ENCODE measurements around the gene CAVIN1.

Gene CAVIN1

DNA sequence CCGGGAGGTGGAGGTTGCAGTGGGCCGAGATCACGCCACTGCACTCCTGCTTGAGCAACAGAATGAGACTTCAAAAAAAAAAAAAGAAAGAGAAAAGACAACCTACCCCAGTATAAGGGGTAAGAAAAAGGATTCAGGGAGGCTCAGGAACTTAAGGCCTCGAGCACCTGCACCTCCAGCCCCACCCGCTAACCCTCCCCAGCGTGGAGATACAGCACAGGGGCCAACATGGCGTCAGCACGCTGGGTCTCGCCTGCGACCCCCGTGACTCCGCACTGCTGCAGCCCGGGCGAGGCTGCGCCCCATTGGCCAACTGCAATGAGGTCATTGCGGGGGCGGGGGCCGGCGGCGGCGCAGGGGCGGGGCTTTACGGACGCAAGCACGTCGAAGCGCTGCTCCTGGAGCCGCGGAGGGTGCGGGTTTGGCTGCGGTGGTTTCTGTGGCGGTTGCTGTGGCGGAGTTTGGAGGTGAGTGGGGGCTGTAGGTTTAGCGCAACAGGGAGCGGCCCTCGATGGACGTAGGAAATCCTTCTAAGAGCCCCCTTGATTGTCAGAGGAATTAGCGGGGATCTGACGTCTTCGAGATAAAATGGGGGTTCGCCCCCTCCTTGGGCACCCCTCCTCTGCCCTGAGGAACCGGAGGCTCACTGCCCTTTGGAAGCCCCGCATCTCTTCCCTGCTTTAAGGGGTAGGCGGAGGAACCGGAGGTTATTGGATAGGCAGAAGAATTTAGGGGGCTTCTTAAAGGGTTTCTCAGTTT is 35.6 kb upstream of the CAVIN1 start, which contains the start of gene ATP6V0A1 (continued):
- TF ChIP-seq, protein P1, sequence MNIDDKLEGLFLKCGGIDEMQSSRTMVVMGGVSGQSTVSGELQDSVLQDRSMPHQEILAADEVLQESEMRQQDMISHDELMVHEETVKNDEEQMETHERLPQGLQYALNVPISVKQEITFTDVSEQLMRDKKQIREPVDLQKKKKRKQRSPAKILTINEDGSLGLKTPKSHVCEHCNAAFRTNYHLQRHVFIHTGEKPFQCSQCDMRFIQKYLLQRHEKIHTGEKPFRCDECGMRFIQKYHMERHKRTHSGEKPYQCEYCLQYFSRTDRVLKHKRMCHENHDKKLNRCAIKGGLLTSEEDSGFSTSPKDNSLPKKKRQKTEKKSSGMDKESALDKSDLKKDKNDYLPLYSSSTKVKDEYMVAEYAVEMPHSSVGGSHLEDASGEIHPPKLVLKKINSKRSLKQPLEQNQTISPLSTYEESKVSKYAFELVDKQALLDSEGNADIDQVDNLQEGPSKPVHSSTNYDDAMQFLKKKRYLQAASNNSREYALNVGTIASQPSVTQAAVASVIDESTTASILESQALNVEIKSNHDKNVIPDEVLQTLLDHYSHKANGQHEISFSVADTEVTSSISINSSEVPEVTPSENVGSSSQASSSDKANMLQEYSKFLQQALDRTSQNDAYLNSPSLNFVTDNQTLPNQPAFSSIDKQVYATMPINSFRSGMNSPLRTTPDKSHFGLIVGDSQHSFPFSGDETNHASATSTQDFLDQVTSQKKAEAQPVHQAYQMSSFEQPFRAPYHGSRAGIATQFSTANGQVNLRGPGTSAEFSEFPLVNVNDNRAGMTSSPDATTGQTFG (tag by site-specific recombination; IDR thresholded peaks at IDR 0.05; ENCODE audit: borderline replicate concordance) = no peak
- TF ChIP-seq YY1 (tag by site-specific recombination; IDR thresholded peaks at IDR 0.05) = peak; percentile 78
- 0 out of 2 replicates have a peak, but pooled peaks have one; percentile 14 for TF ChIP-seq ZNF324 (tag by site-specific recombination; IDR thresholded peaks at IDR 0.05)
- TF ChIP-seq, protein P2, sequence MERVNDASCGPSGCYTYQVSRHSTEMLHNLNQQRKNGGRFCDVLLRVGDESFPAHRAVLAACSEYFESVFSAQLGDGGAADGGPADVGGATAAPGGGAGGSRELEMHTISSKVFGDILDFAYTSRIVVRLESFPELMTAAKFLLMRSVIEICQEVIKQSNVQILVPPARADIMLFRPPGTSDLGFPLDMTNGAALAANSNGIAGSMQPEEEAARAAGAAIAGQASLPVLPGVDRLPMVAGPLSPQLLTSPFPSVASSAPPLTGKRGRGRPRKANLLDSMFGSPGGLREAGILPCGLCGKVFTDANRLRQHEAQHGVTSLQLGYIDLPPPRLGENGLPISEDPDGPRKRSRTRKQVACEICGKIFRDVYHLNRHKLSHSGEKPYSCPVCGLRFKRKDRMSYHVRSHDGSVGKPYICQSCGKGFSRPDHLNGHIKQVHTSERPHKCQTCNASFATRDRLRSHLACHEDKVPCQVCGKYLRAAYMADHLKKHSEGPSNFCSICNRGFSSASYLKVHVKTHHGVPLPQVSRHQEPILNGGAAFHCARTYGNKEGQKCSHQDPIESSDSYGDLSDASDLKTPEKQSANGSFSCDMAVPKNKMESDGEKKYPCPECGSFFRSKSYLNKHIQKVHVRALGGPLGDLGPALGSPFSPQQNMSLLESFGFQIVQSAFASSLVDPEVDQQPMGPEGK (tag by site-specific recombination; IDR thresholded peaks at IDR 0.05) = peak; percentile 95
- TF ChIP-seq ZEB2 (tag by site-specific recombination; IDR thresholded peaks at IDR 0.05) = peak; percentile 32; the same call in 1 of the 2 replicates
- peak; percentile 61 for TF ChIP-seq ZFHX2 (tag by site-specific recombination; conservative IDR thresholded peaks at IDR 0.05)
- peak; percentile 63 for TF ChIP-seq ZIC2 (tag by site-specific recombination; IDR thresholded peaks at IDR 0.05)
- peak; percentile 80 for TF ChIP-seq ZNF335 (tag by site-specific recombination; conservative IDR thresholded peaks at IDR 0.05)
- TF ChIP-seq ZNF24 (tag by site-specific recombination; IDR thresholded peaks at IDR 0.05) = no peak
- TF ChIP-seq, protein P3, sequence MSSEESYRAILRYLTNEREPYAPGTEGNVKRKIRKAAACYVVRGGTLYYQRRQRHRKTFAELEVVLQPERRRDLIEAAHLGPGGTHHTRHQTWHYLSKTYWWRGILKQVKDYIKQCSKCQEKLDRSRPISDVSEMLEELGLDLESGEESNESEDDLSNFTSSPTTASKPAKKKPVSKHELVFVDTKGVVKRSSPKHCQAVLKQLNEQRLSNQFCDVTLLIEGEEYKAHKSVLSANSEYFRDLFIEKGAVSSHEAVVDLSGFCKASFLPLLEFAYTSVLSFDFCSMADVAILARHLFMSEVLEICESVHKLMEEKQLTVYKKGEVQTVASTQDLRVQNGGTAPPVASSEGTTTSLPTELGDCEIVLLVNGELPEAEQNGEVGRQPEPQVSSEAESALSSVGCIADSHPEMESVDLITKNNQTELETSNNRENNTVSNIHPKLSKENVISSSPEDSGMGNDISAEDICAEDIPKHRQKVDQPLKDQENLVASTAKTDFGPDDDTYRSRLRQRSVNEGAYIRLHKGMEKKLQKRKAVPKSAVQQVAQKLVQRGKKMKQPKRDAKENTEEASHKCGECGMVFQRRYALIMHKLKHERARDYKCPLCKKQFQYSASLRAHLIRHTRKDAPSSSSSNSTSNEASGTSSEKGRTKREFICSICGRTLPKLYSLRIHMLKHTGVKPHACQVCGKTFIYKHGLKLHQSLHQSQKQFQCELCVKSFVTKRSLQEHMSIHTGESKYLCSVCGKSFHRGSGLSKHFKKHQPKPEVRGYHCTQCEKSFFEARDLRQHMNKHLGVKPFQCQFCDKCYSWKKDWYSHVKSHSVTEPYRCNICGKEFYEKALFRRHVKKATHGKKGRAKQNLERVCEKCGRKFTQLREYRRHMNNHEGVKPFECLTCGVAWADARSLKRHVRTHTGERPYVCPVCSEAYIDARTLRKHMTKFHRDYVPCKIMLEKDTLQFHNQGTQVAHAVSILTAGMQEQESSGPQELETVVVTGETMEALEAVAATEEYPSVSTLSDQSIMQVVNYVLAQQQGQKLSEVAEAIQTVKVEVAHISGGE (tag by site-specific recombination; conservative IDR thresholded peaks at IDR 0.05; ENCODE audit: low read depth) = no peak
- peak; percentile 70 for TF ChIP-seq GLIS1 (tag by site-specific recombination; IDR thresholded peaks at IDR 0.05)
- TF ChIP-seq ZNF510 (tag by site-specific recombination; IDR thresholded peaks at IDR 0.05; ENCODE audit: insufficient replicate concordance) = no peak
- peak; percentile 61 for TF ChIP-seq ZNF394 (tag by site-specific recombination; IDR thresholded peaks at IDR 0.05; ENCODE audit: borderline replicate concordance)
- TF ChIP-seq, protein P4, sequence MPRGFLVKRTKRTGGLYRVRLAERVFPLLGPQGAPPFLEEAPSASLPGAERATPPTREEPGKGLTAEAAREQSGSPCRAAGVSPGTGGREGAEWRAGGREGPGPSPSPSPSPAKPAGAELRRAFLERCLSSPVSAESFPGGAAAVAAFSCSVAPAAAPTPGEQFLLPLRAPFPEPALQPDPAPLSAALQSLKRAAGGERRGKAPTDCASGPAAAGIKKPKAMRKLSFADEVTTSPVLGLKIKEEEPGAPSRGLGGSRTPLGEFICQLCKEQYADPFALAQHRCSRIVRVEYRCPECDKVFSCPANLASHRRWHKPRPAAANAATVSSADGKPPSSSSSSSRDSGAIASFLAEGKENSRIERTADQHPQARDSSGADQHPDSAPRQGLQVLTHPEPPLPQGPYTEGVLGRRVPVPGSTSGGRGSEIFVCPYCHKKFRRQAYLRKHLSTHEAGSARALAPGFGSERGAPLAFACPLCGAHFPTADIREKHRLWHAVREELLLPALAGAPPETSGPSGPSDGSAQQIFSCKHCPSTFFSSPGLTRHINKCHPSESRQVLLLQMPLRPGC (tag by site-specific recombination; IDR thresholded peaks at IDR 0.05) = no peak
- TF ChIP-seq ZNF785 (tag by site-specific recombination; IDR thresholded peaks at IDR 0.05) = no peak
- TF ChIP-seq ZSCAN30 (tag by site-specific recombination; IDR thresholded peaks at IDR 0.05) = no peak
- peak; percentile 81 for TF ChIP-seq ZBTB1 (tag by site-specific recombination; IDR thresholded peaks at IDR 0.05)
- no peak for TF ChIP-seq ZNF549 (tag by site-specific recombination; IDR thresholded peaks at IDR 0.05)
- no peak for TF ChIP-seq ZNF677 (tag by site-specific recombination; IDR thresholded peaks at IDR 0.05)
- peak; percentile 77 for TF ChIP-seq SP2 (tag by site-specific recombination; IDR thresholded peaks at IDR 0.05)
- TF ChIP-seq ZNF23 (tag by site-specific recombination; IDR thresholded peaks at IDR 0.05; ENCODE audit: borderline replicate concordance) = no peak
- TF ChIP-seq, protein P5, sequence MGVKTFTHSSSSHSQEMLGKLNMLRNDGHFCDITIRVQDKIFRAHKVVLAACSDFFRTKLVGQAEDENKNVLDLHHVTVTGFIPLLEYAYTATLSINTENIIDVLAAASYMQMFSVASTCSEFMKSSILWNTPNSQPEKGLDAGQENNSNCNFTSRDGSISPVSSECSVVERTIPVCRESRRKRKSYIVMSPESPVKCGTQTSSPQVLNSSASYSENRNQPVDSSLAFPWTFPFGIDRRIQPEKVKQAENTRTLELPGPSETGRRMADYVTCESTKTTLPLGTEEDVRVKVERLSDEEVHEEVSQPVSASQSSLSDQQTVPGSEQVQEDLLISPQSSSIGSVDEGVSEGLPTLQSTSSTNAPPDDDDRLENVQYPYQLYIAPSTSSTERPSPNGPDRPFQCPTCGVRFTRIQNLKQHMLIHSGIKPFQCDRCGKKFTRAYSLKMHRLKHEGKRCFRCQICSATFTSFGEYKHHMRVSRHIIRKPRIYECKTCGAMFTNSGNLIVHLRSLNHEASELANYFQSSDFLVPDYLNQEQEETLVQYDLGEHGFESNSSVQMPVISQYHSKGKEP (tag by site-specific recombination; IDR thresholded peaks at IDR 0.05) = peak; percentile 41; the same call in 1 of the 2 replicates
- TF ChIP-seq, protein P6, sequence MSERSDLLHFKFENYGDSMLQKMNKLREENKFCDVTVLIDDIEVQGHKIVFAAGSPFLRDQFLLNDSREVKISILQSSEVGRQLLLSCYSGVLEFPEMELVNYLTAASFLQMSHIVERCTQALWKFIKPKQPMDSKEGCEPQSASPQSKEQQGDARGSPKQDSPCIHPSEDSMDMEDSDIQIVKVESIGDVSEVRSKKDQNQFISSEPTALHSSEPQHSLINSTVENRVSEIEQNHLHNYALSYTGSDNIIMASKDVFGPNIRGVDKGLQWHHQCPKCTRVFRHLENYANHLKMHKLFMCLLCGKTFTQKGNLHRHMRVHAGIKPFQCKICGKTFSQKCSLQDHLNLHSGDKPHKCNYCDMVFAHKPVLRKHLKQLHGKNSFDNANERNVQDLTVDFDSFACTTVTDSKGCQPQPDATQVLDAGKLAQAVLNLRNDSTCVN (tag by site-specific recombination; optimal IDR thresholded peaks at IDR 0.05) = peak; percentile 70
- TF ChIP-seq KLF9 (tag by site-specific recombination; IDR thresholded peaks at IDR 0.05; ENCODE audit: low read depth) = peak; percentile 53
- TF ChIP-seq BCL11A (tag by site-specific recombination; IDR thresholded peaks at IDR 0.05; ENCODE audit: low read depth) = peak; percentile 88; the same call in 1 of the 2 replicates
- no peak for TF ChIP-seq HOXC10 (CRISPR knock-in tag; IDR thresholded peaks at IDR 0.05)
- TF ChIP-seq ZNF146 (tag by site-specific recombination; IDR thresholded peaks at IDR 0.05) = no peak

Measured in HEK293 (cell line).